ENCODE results near the gene ARL4D. TPM values are rescaled to one million over a fixed set of nuclear protein-coding genes. Genes with fewer than 3 reads are reported as not detected.

ARL4D gene
- total RNA-seq, 1 experiment from 2014 or later, result 19.9 TPM

GRCh38 chr17:43427362-43428043 is 28.7 kb downstream of the ARL4D start:
- BruUV-seq (replicated peaks), result no TSS peak
- H3K4me3 ChIP-seq (ENCODE audit: low read depth, low read length), result no peak overlapping the region
- no peaks in the 10 kb centered on the region for H3K9me3 ChIP-seq
- intact Hi-C loops (cut with micrococcal nuclease; ENCODE audit: unreplicated experiment), result no loop called here
- peaks cover 16% of the 10 kb centered on the region for H3K4me1 ChIP-seq
- no peaks in the 10 kb centered on the region for H3K36me3 ChIP-seq (ENCODE audit: control insufficient read depth, insufficient read depth, low read length)
- Mint-ChIP-seq H3K4me3 (ENCODE audit: unreplicated experiment) (no peak overlapping the region), H3K27ac (ENCODE audit: unreplicated experiment) (no peak overlapping the region), H3K36me3 (ENCODE audit: insufficient read depth, unreplicated experiment) (no peaks in the 10 kb centered on the region), H3K27me3 (ENCODE audit: insufficient read depth, unreplicated experiment) (no peaks in the 10 kb centered on the region), H3K4me1 (ENCODE audit: low read depth, unreplicated experiment) (peaks cover 18% of the 10 kb centered on the region), H3K9me3 (ENCODE audit: unreplicated experiment) (no peaks in the 10 kb centered on the region)
- no peak for DNase-seq
- CTCF ChIA-PET, result no interaction called here
- TF ChIP-seq CTCF (IDR thresholded peaks at IDR 0.05; ENCODE audit: insufficient read depth in 1 of 2, low read depth in 1 of 2, low read length in 1 of 2, severe bottlenecking in 1 of 2, unreplicated experiment in 1 of 2), result no peak
- POLR2A ChIA-PET, result no interaction called here
- H3K27me3 ChIP-seq (replicated peaks; ENCODE audit: control insufficient read depth, insufficient read depth, low read length), result no peaks in the 10 kb centered on the region

- H3K4me3 ChIP-seq (ENCODE audit: low read depth, low read length), result no peak overlapping the region
- peaks cover 16% of the 10 kb centered on the region for H3K4me1 ChIP-seq
- Mint-ChIP-seq H3K27me3 (ENCODE audit: insufficient read depth, unreplicated experiment) (no peaks in the 10 kb centered on the region), H3K4me1 (ENCODE audit: low read depth, unreplicated experiment) (peaks cover 19% of the 10 kb centered on the region), H3K9me3 (ENCODE audit: unreplicated experiment) (no peaks in the 10 kb centered on the region), H3K27ac (ENCODE audit: unreplicated experiment) (no peak overlapping the region), H3K36me3 (ENCODE audit: insufficient read depth, unreplicated experiment) (no peaks in the 10 kb centered on the region), H3K4me3 (ENCODE audit: unreplicated experiment) (no peak overlapping the region)
- no peaks in the 10 kb centered on the region for H3K27me3 ChIP-seq (replicated peaks; ENCODE audit: control insufficient read depth, insufficient read depth, low read length)
- no TSS peak for BruUV-seq (replicated peaks)
- DNase-seq, result no peak
- intact Hi-C loops (cut with micrococcal nuclease; ENCODE audit: unreplicated experiment), result no loop called here
- H3K9me3 ChIP-seq, result no peaks in the 10 kb centered on the region
- no peaks in the 10 kb centered on the region for H3K36me3 ChIP-seq (ENCODE audit: control insufficient read depth, insufficient read depth, low read length)
- ChIA-PET POLR2A (no interaction called here), CTCF (interaction anchor here (0.6 kb wide), 1 partner anchor 1384 kb away, joined by 3 read pairs; no protein-coding TSS in a partner anchor)
- peak in 1 of 2 experiments; percentile 40 for TF ChIP-seq CTCF (IDR thresholded peaks at IDR 0.05; ENCODE audit: insufficient read depth in 1 of 2, low read depth in 1 of 2, low read length in 1 of 2, severe bottlenecking in 1 of 2, unreplicated experiment in 1 of 2)
Measured at GRCh38 chr17:43428524-43428923, 29.7 kb downstream of the ARL4D start.

DNA sequence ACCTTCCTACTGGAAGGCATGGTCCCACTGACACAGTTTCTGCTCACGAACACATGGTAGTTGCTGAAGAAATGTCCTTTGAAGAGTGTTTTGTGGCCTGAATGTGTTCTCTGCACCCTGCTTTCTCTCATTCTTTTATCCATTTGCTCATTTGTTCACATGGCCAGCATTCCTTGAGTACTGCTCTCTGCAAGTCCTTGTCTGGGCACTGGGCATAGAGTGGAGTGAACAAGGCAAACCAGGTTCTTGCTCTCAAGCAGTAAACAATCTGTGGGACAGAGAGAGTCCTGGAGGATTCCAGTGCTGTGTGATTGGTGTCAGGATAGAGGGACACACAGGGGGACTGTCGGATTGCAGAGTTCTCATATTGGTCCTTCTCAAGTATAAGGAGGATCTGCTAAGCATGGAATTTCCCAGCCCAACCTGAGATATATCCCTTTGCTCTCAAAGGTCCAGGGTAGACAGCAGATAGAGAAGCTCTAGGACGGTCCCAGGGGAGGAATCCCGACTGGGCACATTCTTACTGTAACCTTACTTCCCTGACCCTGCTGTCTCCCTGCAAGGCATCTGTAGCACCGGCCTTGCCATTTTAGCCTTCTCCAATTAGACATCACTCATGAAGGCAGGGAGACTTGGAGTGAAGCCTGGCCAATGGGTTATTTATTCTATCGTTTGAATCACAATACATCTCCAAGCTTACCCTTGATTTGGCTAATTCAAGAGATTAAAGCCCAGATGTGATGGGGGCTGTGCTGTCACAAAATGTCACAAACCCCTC is 32.3 kb downstream of the ARL4D start:
- Mint-ChIP-seq H3K4me3 (ENCODE audit: unreplicated experiment) (no peak overlapping the region), H3K27me3 (ENCODE audit: insufficient read depth, unreplicated experiment) (no peaks in the 10 kb centered on the region), H3K9me3 (ENCODE audit: unreplicated experiment) (no peaks in the 10 kb centered on the region), H3K36me3 (ENCODE audit: insufficient read depth, unreplicated experiment) (no peaks in the 10 kb centered on the region), H3K4me1 (ENCODE audit: low read depth, unreplicated experiment) (peaks cover 44% of the 10 kb centered on the region), H3K27ac (ENCODE audit: unreplicated experiment) (peak overlapping the region; percentile 16)
- no TSS peak for BruUV-seq (replicated peaks)
- intact Hi-C loops (cut with micrococcal nuclease; ENCODE audit: unreplicated experiment), result loop anchor here (2.0 kb wide), 2 partner anchors 14 to 32 kb away; partner anchors contain the start of gene ARL4D
- Histone ChIP-seq H3K4me3 (ENCODE audit: low read depth, low read length) (no peak overlapping the region), H3K9me3 (no peaks in the 10 kb centered on the region), H3K36me3 (ENCODE audit: control insufficient read depth, insufficient read depth, low read length) (no peaks in the 10 kb centered on the region), H3K4me1 (peaks cover 38% of the 10 kb centered on the region), H3K27me3 (replicated peaks; ENCODE audit: control insufficient read depth, insufficient read depth, low read length) (no peaks in the 10 kb centered on the region)
- POLR2A ChIA-PET, result interaction anchor here (1.1 to 1.2 kb wide), 2 partner anchors 32 to 63 kb away, joined by 3 read pairs; partner anchors contain the start of gene ARL4D
- no peak for TF ChIP-seq CTCF (IDR thresholded peaks at IDR 0.05; ENCODE audit: insufficient read depth in 1 of 2, low read depth in 1 of 2, low read length in 1 of 2, severe bottlenecking in 1 of 2, unreplicated experiment in 1 of 2)
- CTCF ChIA-PET, result interaction anchor here (0.6 to 1.6 kb wide), 2 partner anchors 53 to 316 kb away, joined by 4 to 13 read pairs; partner anchors contain the start of gene DHX8
- peak; percentile 58 to 70 for DNase-seq

All from Caco-2 (cell line).